Testis (tissue), 2 donors: ENCODE results near the gene TNKS1BP1.

Experiments
- CTCF ChIP-seq, 3 experiments: fragments of 450-650 bp in 2 of 3; fragments of 200-600 bp in 1 of 3; sonication (generic) in 1 of 3; IDR thresholded peaks; one replicate each; pipeline ENCODE4 v1.5.1; 2016 to 2019; ENCODE audit warnings: antibody characterized with exemption in 3 of 3, mild to moderate bottlenecking in 2 of 3, moderate library complexity in 1 of 3
- POLR2A ChIP-seq: fragments of 450-650 bp; IDR thresholded peaks from one replicate; pipeline ENCODE4 v1.6.1; 2017; ENCODE audit warnings: antibody characterized with exemption, mild to moderate bottlenecking, moderate library complexity

DNA sequence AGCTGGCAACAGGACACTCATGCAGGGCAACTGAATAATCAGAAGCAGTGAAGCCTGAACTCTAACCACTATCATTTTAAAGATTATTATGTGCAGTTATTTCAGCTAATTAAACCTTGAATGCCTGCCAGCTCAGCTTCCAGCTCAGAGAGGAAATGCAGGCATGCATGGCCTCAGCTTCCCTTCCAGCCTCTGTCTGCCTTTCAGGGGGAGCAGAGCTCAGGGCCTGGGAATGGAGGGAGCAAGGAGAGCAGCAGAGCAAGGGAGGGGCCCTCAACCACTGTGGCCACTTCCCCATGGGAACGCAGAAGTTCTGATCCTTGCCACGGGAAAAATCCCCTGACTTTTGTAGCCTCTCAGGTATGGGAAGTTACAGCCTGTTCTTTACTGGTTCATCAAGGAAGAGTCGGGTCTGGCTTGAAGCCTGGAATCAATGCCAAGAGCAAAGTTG is 55.2 kb downstream of the TNKS1BP1 start:
- TF ChIP-seq POLR2A (no peak), CTCF (IDR thresholded peaks at IDR 0.05) (no peak)
